ENCODE data around the gene ZNF609.

Gene ZNF609

GRCh38 chr15:64507293-64507802, 47.0 kb downstream of the ZNF609 start:
- no peak overlapping the region for H3K27ac ChIP-seq
- no peak for DNase-seq (ENCODE audit: low spot score)
- ChIA-PET POLR2A (ENCODE audit: low non-redundant PET) (interaction anchor here (0.6 kb wide), 1 partner anchor 182 kb away, joined by 10 read pairs; no protein-coding TSS in a partner anchor), CTCF (no interaction called here)
- TF ChIP-seq CTCF (conservative IDR thresholded peaks at IDR 0.05; ENCODE audit: low read depth), result no peak

- ChIA-PET POLR2A (ENCODE audit: low non-redundant PET) (interaction anchor here (0.6 kb wide), 1 partner anchor 181 kb away, joined by 10 read pairs; no protein-coding TSS in a partner anchor), CTCF (interaction anchor here (1.0 kb wide), 1 partner anchor 13 kb away, joined by 4 read pairs; no protein-coding TSS in a partner anchor)
- no peak for DNase-seq (ENCODE audit: low spot score)
- H3K27ac ChIP-seq, result no peak overlapping the region
- TF ChIP-seq CTCF (conservative IDR thresholded peaks at IDR 0.05; ENCODE audit: low read depth), result no peak
Observed at GRCh38 chr15:64507845-64508244, 47.5 kb downstream of the ZNF609 start.

- no peak for DNase-seq (ENCODE audit: low spot score)
- TF ChIP-seq CTCF (conservative IDR thresholded peaks at IDR 0.05; ENCODE audit: low read depth), result no peak
- ChIA-PET CTCF (interaction anchor here (0.6 to 1.0 kb wide), 2 partner anchors 24 to 140 kb away, joined by 3 to 7 read pairs; no protein-coding TSS in a partner anchor), POLR2A (ENCODE audit: low non-redundant PET) (no interaction called here)
- no peak overlapping the region for H3K27ac ChIP-seq
Observed at GRCh38 chr15:64513823-64514222, 53.4 kb downstream of the ZNF609 start.

- ChIA-PET CTCF (interaction anchor here (0.6 kb wide), 1 partner anchor 12 kb away, joined by 3 read pairs; no protein-coding TSS in a partner anchor), POLR2A (ENCODE audit: low non-redundant PET) (no interaction called here)
- peak; percentile 20 for DNase-seq (ENCODE audit: low spot score)
- TF ChIP-seq CTCF (conservative IDR thresholded peaks at IDR 0.05; ENCODE audit: low read depth), result no peak
- no peak overlapping the region for H3K27ac ChIP-seq
Observed at GRCh38 chr15:64515196-64515595, 54.8 kb downstream of the ZNF609 start.

- H3K27ac ChIP-seq, result no peak overlapping the region
- POLR2A ChIA-PET (ENCODE audit: low non-redundant PET), result no interaction called here
- no peak for TF ChIP-seq CTCF (conservative IDR thresholded peaks at IDR 0.05; ENCODE audit: low read depth)
- CTCF ChIA-PET, result interaction anchor here (0.6 to 0.7 kb wide), 2 partner anchors 11 to 38 kb away, joined by 3 read pairs; no protein-coding TSS in a partner anchor
- DNase-seq (ENCODE audit: low spot score), result no peak
Observed at GRCh38 chr15:64515825-64516224, 55.4 kb downstream of the ZNF609 start.

GRCh38 chr15:64519897-64520296, 59.5 kb downstream of the ZNF609 start:
- no peak overlapping the region for H3K27ac ChIP-seq
- ChIA-PET POLR2A (ENCODE audit: low non-redundant PET) (no interaction called here), CTCF (interaction anchor here (0.5 kb wide), 1 partner anchor 1243 kb away, joined by 3 read pairs; no protein-coding TSS in a partner anchor)
- no peak for TF ChIP-seq CTCF (conservative IDR thresholded peaks at IDR 0.05; ENCODE audit: low read depth)
- DNase-seq (ENCODE audit: low spot score), result no peak

All from RWPE1 (cell line).